ENCODE data around the gene PIK3AP1. TPM values are rescaled to one million over a fixed set of nuclear protein-coding genes. Genes with fewer than 3 reads are reported as not detected.

PIK3AP1 gene
- total RNA-seq, 4 donors from 2014 or later, result 4.7 to 16.6 (median 8.8) TPM

- H3K36me3 ChIP-seq, result no peaks in the 10 kb centered on the region
- H3K27ac ChIP-seq (replicated peaks in 1 of 4), result peak overlapping the region in 2 of 4 donors; percentile 41 to 65
- no peaks in the 10 kb centered on the region for H3K27me3 ChIP-seq
- no peaks in the 10 kb centered on the region for H3K9me3 ChIP-seq
- H3K4me3 ChIP-seq, result no peak overlapping the region
- WGBS, result 85% methylated on average over 11 of the region's 11 CpGs
- no peak for TF ChIP-seq POLR2A (IDR thresholded peaks at IDR 0.05; ENCODE audit: low read depth)
- no peak for TF ChIP-seq POLR2AphosphoS5 (IDR thresholded peaks at IDR 0.05)
- H3K4me1 ChIP-seq, result peaks cover 25 to 30% (median 27%) of the 10 kb centered on the region in 4 donors
- intact Hi-C loops (cut with DNase I), result no loop called here
- DNase-seq (ENCODE audit: extremely low spot score), result no peak
Measured at GRCh38 chr10:96619120-96619519, 101.2 kb downstream of the PIK3AP1 start.

GRCh38 chr10:96618653-96619052 lies 101.7 kb downstream of the PIK3AP1 start:
- Histone ChIP-seq H3K4me3 (no peak overlapping the region), H3K9me3 (no peaks in the 10 kb centered on the region), H3K27me3 (no peaks in the 10 kb centered on the region), H3K4me1 (peaks cover 25 to 30% (median 27%) of the 10 kb centered on the region in 4 donors), H3K36me3 (no peaks in the 10 kb centered on the region), H3K27ac (replicated peaks in 1 of 4) (peak overlapping the region in 2 of 4 donors; percentile 41 to 65)
- TF ChIP-seq EP300 (IDR thresholded peaks at IDR 0.05) (no peak), POLR2AphosphoS5 (IDR thresholded peaks at IDR 0.05) (peak in 1 of 2 donors; percentile 31), CTCF (IDR thresholded peaks at IDR 0.05) (peak in 1 of 3 experiments; percentile 8), POLR2A (IDR thresholded peaks at IDR 0.05; ENCODE audit: low read depth) (no peak)
- intact Hi-C loops (cut with DNase I), result no loop called here
- WGBS, result 19% methylated on average over 2 of the region's 2 CpGs
- DNase-seq (ENCODE audit: extremely low spot score), result no peak

GRCh38 chr10:96616961-96617360 lies 103.4 kb downstream of the PIK3AP1 start:
- H3K27ac ChIP-seq (replicated peaks in 1 of 4), result no peak overlapping the region
- no peak overlapping the region for H3K4me3 ChIP-seq
- H3K27me3 ChIP-seq, result no peaks in the 10 kb centered on the region
- H3K36me3 ChIP-seq, result no peaks in the 10 kb centered on the region
- no peaks in the 10 kb centered on the region for H3K9me3 ChIP-seq
- H3K4me1 ChIP-seq, result peaks cover 25 to 30% (median 27%) of the 10 kb centered on the region in 4 donors
- TF ChIP-seq POLR2AphosphoS5 (IDR thresholded peaks at IDR 0.05) (no peak), EP300 (IDR thresholded peaks at IDR 0.05) (no peak), CTCF (IDR thresholded peaks at IDR 0.05) (no peak), POLR2A (IDR thresholded peaks at IDR 0.05; ENCODE audit: low read depth) (no peak)
- intact Hi-C loops (cut with DNase I), result no loop called here
- no peak for DNase-seq (ENCODE audit: extremely low spot score)
- 62% methylated on average over 4 of the region's 4 CpGs for WGBS

- intact Hi-C loops (cut with DNase I), result no loop called here
- H3K27me3 ChIP-seq, result peaks cover 0 to 13% (median 0%) of the 10 kb centered on the region in 4 donors
- 87% methylated on average over 2 of the region's 2 CpGs for WGBS
- no peak overlapping the region for H3K4me3 ChIP-seq
- DNase-seq (ENCODE audit: extremely low spot score), result no peak
- H3K4me1 ChIP-seq, result peaks cover 17 to 24% (median 18%) of the 10 kb centered on the region in 4 donors
- no peaks in the 10 kb centered on the region for H3K9me3 ChIP-seq
- no peak overlapping the region for H3K27ac ChIP-seq (replicated peaks in 1 of 4)
- TF ChIP-seq CTCF (IDR thresholded peaks at IDR 0.05) (no peak), POLR2A (IDR thresholded peaks at IDR 0.05; ENCODE audit: low read depth) (no peak), EP300 (IDR thresholded peaks at IDR 0.05) (no peak), POLR2AphosphoS5 (IDR thresholded peaks at IDR 0.05) (no peak)
- H3K36me3 ChIP-seq, result no peaks in the 10 kb centered on the region
Measured at GRCh38 chr10:96614515-96614914, 105.8 kb downstream of the PIK3AP1 start.

GRCh38 chr10:96613576-96613975 lies 106.7 kb downstream of the PIK3AP1 start:
- DNase-seq (ENCODE audit: extremely low spot score), result no peak
- Histone ChIP-seq H3K4me3 (no peak overlapping the region), H3K27ac (replicated peaks in 1 of 4) (no peak overlapping the region), H3K36me3 (no peaks in the 10 kb centered on the region), H3K27me3 (peaks cover 0 to 14% (median 0%) of the 10 kb centered on the region in 4 donors), H3K9me3 (no peaks in the 10 kb centered on the region), H3K4me1 (peaks cover 7 to 14% (median 9%) of the 10 kb centered on the region in 4 donors)
- intact Hi-C loops (cut with DNase I), result no loop called here
- TF ChIP-seq CTCF (IDR thresholded peaks at IDR 0.05), result no peak
- no peak for TF ChIP-seq EP300 (IDR thresholded peaks at IDR 0.05)
- TF ChIP-seq POLR2A (IDR thresholded peaks at IDR 0.05; ENCODE audit: low read depth), result no peak
- no peak for TF ChIP-seq POLR2AphosphoS5 (IDR thresholded peaks at IDR 0.05)
- 93% methylated on average over 3 of the region's 3 CpGs for WGBS
